HEK293T (cell line): ENCODE data around the gene MKLN1.

ENCODE experiments used
- CTCF ChIA-PET: fragments of 350-600 bp; formaldehyde crosslinking; extraction: SDS; loops from one replicate; lab custom pipeline; 2021; ENCODE audit warnings: antibody characterized with exemption, inconsistent platforms; lab: Yijun Ruan, JAX
- POLR2A ChIA-PET: fragments of 350-600 bp; formaldehyde crosslinking; extraction: SDS; loops from one replicate; lab custom pipeline; 2020; ENCODE audit warnings: antibody characterized with exemption, inconsistent platforms; lab: Yijun Ruan, JAX
- DNase-seq: peaks from one replicate; pipeline ENCODE4 v3.0.0; 2012; ENCODE audit warnings: mixed read lengths; ENCODE audit errors: extremely low spot score
- ARNT ChIP-seq: fragments of 450-650 bp; IDR thresholded peaks from 2 replicates; pipeline ENCODE4 v1.6.1; 2017; ENCODE audit warnings: mild to moderate bottlenecking
- BHLHE40 ChIP-seq: fragments of 450-650 bp; IDR thresholded peaks from 2 replicates; pipeline ENCODE4 v1.6.1; 2016; ENCODE audit warnings: mild to moderate bottlenecking, moderate library complexity, borderline replicate concordance
- CTBP1 ChIP-seq: fragments of 450-650 bp; IDR thresholded peaks from 2 replicates; pipeline ENCODE4 v1.6.1; 2016; ENCODE audit warnings: borderline replicate concordance
- ELF4 ChIP-seq: fragments of 450-650 bp; IDR thresholded peaks from 2 replicates; pipeline ENCODE4 v1.6.1; 2017; ENCODE audit warnings: antibody characterized with exemption
- FOXA1 ChIP-seq: fragments of 450-650 bp; IDR thresholded peaks from 2 replicates; pipeline ENCODE4 v1.6.1; 2016; ENCODE audit warnings: mild to moderate bottlenecking
- FOXK2 ChIP-seq: fragments of 450-650 bp; IDR thresholded peaks from 2 replicates; pipeline ENCODE4 v1.6.1; 2016; ENCODE audit warnings: mild to moderate bottlenecking
- FOXM1 ChIP-seq: fragments of 450-650 bp; IDR thresholded peaks from 2 replicates; pipeline ENCODE4 v1.6.1; 2017; ENCODE audit warnings: mild to moderate bottlenecking, borderline replicate concordance
- HDGF ChIP-seq: fragments of 450-650 bp; IDR thresholded peaks from 2 replicates; pipeline ENCODE4 v1.6.1; 2017; ENCODE audit warnings: antibody characterized with exemption, borderline replicate concordance
- L3MBTL2 ChIP-seq: fragments of 450-650 bp; conservative IDR thresholded peaks from 2 replicates; pipeline ENCODE4 v1.6.1; 2016; ENCODE audit warnings: mild to moderate bottlenecking
- LEF1 ChIP-seq: fragments of 450-650 bp; IDR thresholded peaks from 2 replicates; pipeline ENCODE4 v1.6.1; 2017; ENCODE audit warnings: mild to moderate bottlenecking, borderline replicate concordance
- NFRKB ChIP-seq: fragments of 450-650 bp; IDR thresholded peaks from 2 replicates; pipeline ENCODE4 v1.6.1; 2016; ENCODE audit warnings: mild to moderate bottlenecking, moderate library complexity
- PKNOX1 ChIP-seq: fragments of 450-650 bp; IDR thresholded peaks from 2 replicates; pipeline ENCODE4 v1.6.1; 2016
- SP1 ChIP-seq: fragments of 450-650 bp; IDR thresholded peaks from 2 replicates; pipeline ENCODE4 v1.6.1; 2017
- SUZ12 ChIP-seq: fragments of 450-650 bp; IDR thresholded peaks from 2 replicates; pipeline ENCODE4 v1.6.1; 2016; ENCODE audit warnings: mild to moderate bottlenecking
- TARDBP ChIP-seq: fragments of 450-650 bp; IDR thresholded peaks from 2 replicates; pipeline ENCODE4 v1.6.1; 2016
- ZNF384 ChIP-seq: fragments of 450-650 bp; IDR thresholded peaks from 2 replicates; pipeline ENCODE4 v1.6.1; 2016

Gene MKLN1

GRCh38 chr7:131298608-131298992 lies 29.1 kb upstream of the MKLN1 start:
- POLR2A ChIA-PET, result no interaction called here
- CTCF ChIA-PET, result interaction anchor here (0.7 kb wide), 1 partner anchor 83 kb away, joined by 3 read pairs; no protein-coding TSS in a partner anchor
- DNase-seq, result no peak
- TF ChIP-seq PKNOX1 (no peak), ELF4 (no peak), BHLHE40 (no peak), CTBP1 (no peak), FOXM1 (no peak), TARDBP (no peak), ZNF384 (no peak), SUZ12 (no peak), ARNT (no peak), FOXA1 (no peak), FOXK2 (no peak), LEF1 (no peak), HDGF (no peak), SP1 (no peak), NFRKB (no peak), L3MBTL2 (no peak)

- TF ChIP-seq ARNT, result no peak
- DNase-seq, result no peak
- POLR2A ChIA-PET, result no interaction called here
- CTCF ChIA-PET, result interaction anchor here (0.7 kb wide), 1 partner anchor 84 kb away, joined by 3 read pairs; no protein-coding TSS in a partner anchor
Observed at GRCh38 chr7:131299074-131299473, 28.6 kb upstream of the MKLN1 start.

- no peak for DNase-seq
- POLR2A ChIA-PET, result no interaction called here
- CTCF ChIA-PET, result interaction anchor here (0.6 kb wide), 1 partner anchor 985 kb away, joined by 3 read pairs; no protein-coding TSS in a partner anchor
- TF ChIP-seq NFRKB (no peak), BHLHE40 (no peak), ARNT (no peak), ELF4 (no peak), FOXA1 (no peak), ZNF384 (no peak), TARDBP (no peak), SP1 (no peak), L3MBTL2 (no peak), FOXM1 (no peak), SUZ12 (no peak), LEF1 (no peak), PKNOX1 (no peak), HDGF (no peak), CTBP1 (no peak), FOXK2 (no peak)
Observed at GRCh38 chr7:131300078-131300477, 27.6 kb upstream of the MKLN1 start.

- DNase-seq, result no peak
- ChIA-PET POLR2A (interaction anchor here (1.4 kb wide), 1 partner anchor 191 kb away, joined by 3 read pairs; no protein-coding TSS in a partner anchor), CTCF (interaction anchor here (0.6 kb wide), 1 partner anchor 984 kb away, joined by 3 read pairs; no protein-coding TSS in a partner anchor)
- TF ChIP-seq FOXA1, result no peak
- TF ChIP-seq PKNOX1, result no peak
- no peak for TF ChIP-seq NFRKB
- TF ChIP-seq HDGF, result no peak
- no peak for TF ChIP-seq TARDBP
- no peak for TF ChIP-seq CTBP1
- TF ChIP-seq ELF4, result no peak
- no peak for TF ChIP-seq ARNT
- no peak for TF ChIP-seq FOXM1
- TF ChIP-seq L3MBTL2, result no peak
- TF ChIP-seq SUZ12, result no peak
- no peak for TF ChIP-seq SP1
Observed at GRCh38 chr7:131300572-131301466, 26.9 kb upstream of the MKLN1 start.

GRCh38 chr7:131302446-131302845 lies 25.2 kb upstream of the MKLN1 start:
- ChIA-PET POLR2A (interaction anchor here (0.8 kb wide), 1 partner anchor 193 kb away, joined by 3 read pairs; no protein-coding TSS in a partner anchor), CTCF (interaction anchor here (1.0 kb wide), 1 partner anchor 193 kb away, joined by 4 read pairs; no protein-coding TSS in a partner anchor)
- no peak for DNase-seq
- TF ChIP-seq PKNOX1, result no peak
- no peak for TF ChIP-seq NFRKB
- no peak for TF ChIP-seq SUZ12
- TF ChIP-seq SP1, result no peak
- no peak for TF ChIP-seq ELF4
- no peak for TF ChIP-seq HDGF
- TF ChIP-seq TARDBP, result no peak
- TF ChIP-seq ZNF384, result no peak
- no peak for TF ChIP-seq BHLHE40
- no peak for TF ChIP-seq ARNT
- TF ChIP-seq FOXM1, result no peak
- no peak for TF ChIP-seq L3MBTL2
